H9 (cell line): ENCODE results near the gene SPATA17. TPM values are rescaled to one million over a fixed set of nuclear protein-coding genes. Genes with fewer than 3 reads are reported as not detected.
"Not testable (repeated sequence)": the region's sequence is repeated elsewhere in the genome, so short reads cannot be mapped to it uniquely, and the experiment has no call there.

Experiments
- DNase-seq: peaks from one replicate; pipeline ENCODE4 v3.0.0-alpha.2; 2017
- H2AFZ ChIP-seq: one replicate; pipeline ENCODE4 v1.6.1; 2013; ENCODE audit warnings: mild to moderate bottlenecking, low read length, control low read depth, moderate library complexity
- H2AK5ac ChIP-seq: 2 replicates; pipeline ENCODE4 v1.6.1; 2013; ENCODE audit warnings: low read length, control low read depth, mixed read lengths; ENCODE audit not compliant: insufficient read length
- H2BK120ac ChIP-seq: one replicate; pipeline ENCODE4 v1.6.1; 2013; ENCODE audit warnings: low read depth, mild to moderate bottlenecking, low read length, control low read depth, inconsistent platforms; ENCODE audit not compliant: poor library complexity, severe bottlenecking
- H2BK12ac ChIP-seq: 2 replicates; pipeline ENCODE4 v1.6.1; 2013; ENCODE audit warnings: low read length, control low read depth, mixed read lengths, low read depth; ENCODE audit not compliant: insufficient read length
- H2BK15ac ChIP-seq: 2 replicates; pipeline ENCODE4 v1.6.1; 2013; ENCODE audit warnings: low read depth, low read length, control low read depth
- H2BK20ac ChIP-seq: one replicate; pipeline ENCODE4 v1.6.1; 2013; ENCODE audit warnings: low read depth, mild to moderate bottlenecking, low read length, control low read depth, inconsistent platforms; ENCODE audit not compliant: poor library complexity, severe bottlenecking
- H2BK5ac ChIP-seq: 2 replicates; pipeline ENCODE4 v1.6.1; 2013; ENCODE audit warnings: low read length, control low read depth, mixed read lengths; ENCODE audit not compliant: insufficient read length
- H3K14ac ChIP-seq: 2 replicates; pipeline ENCODE4 v1.6.1; 2013; ENCODE audit warnings: low read length, control low read depth; ENCODE audit not compliant: insufficient read depth
- H3K18ac ChIP-seq: 2 replicates; pipeline ENCODE4 v1.6.1; 2013; ENCODE audit warnings: low read depth, mild to moderate bottlenecking, mixed read lengths, low read length, control low read depth; ENCODE audit not compliant: insufficient read length
- H3K23ac ChIP-seq: 2 replicates; pipeline ENCODE4 v1.6.1; 2013; ENCODE audit warnings: low read length, control low read depth, mixed read lengths, low read depth; ENCODE audit not compliant: insufficient read length
- H3K23me2 ChIP-seq: 2 replicates; pipeline ENCODE4 v1.6.1; 2013; ENCODE audit warnings: low read depth, mild to moderate bottlenecking, mixed read lengths, low read length, control low read depth; ENCODE audit not compliant: insufficient read length, poor library complexity, severe bottlenecking
- H3K27ac ChIP-seq: 2 replicates; pipeline ENCODE4 v1.5.1; 2013; ENCODE audit warnings: low read length, control low read depth, mixed read lengths, low read depth; ENCODE audit not compliant: insufficient read length
- H3K27me3 ChIP-seq: 2 replicates; pipeline ENCODE4 v1.6.1; 2013; ENCODE audit warnings: low read length, control low read depth, inconsistent platforms; ENCODE audit not compliant: insufficient read depth
- H3K4ac ChIP-seq: 2 replicates; pipeline ENCODE4 v1.6.1; 2013; ENCODE audit warnings: low read depth, mild to moderate bottlenecking, control low read depth, inconsistent platforms, low read length, moderate library complexity
- H3K4me1 ChIP-seq: 2 replicates; pipeline ENCODE4 v1.6.1; 2013; ENCODE audit warnings: low read length, control low read depth, inconsistent platforms; ENCODE audit not compliant: insufficient read depth
- H3K4me2 ChIP-seq: 2 replicates; pipeline ENCODE4 v1.6.1; 2013; ENCODE audit warnings: low read length, control low read depth, mixed read lengths; ENCODE audit not compliant: insufficient read length, insufficient read depth
- H3K56ac ChIP-seq: 2 replicates; pipeline ENCODE4 v1.6.1; 2013; ENCODE audit warnings: low read depth, mild to moderate bottlenecking, mixed read lengths, low read length, control low read depth; ENCODE audit not compliant: insufficient read length
- H3K79me1 ChIP-seq: 2 replicates; pipeline ENCODE4 v1.6.1; 2013; ENCODE audit warnings: low read depth, mild to moderate bottlenecking, moderate library complexity, low read length, control low read depth, inconsistent platforms; ENCODE audit not compliant: insufficient read depth, poor library complexity, severe bottlenecking
- H3K79me2 ChIP-seq: 2 replicates; pipeline ENCODE4 v1.6.1; 2013; ENCODE audit warnings: low read length, control low read depth, inconsistent platforms; ENCODE audit not compliant: insufficient read depth
- H3K9ac ChIP-seq: 2 replicates; pipeline ENCODE4 v1.6.1; 2013; ENCODE audit warnings: low read length, control low read depth, mixed read lengths; ENCODE audit not compliant: insufficient read length; ENCODE audit errors: extremely low read depth
- H3K9me3 ChIP-seq: one replicate; pipeline ENCODE4 v1.6.1; 2013; ENCODE audit warnings: low read depth, low read length, inconsistent platforms; ENCODE audit not compliant: control insufficient read depth
- H3T11ph ChIP-seq: one replicate; pipeline ENCODE4 v1.6.1; 2013; ENCODE audit warnings: mild to moderate bottlenecking, low read length, control low read depth, inconsistent platforms
- H4K20me1 ChIP-seq: one replicate; pipeline ENCODE4 v1.6.1; 2013; ENCODE audit not compliant: control insufficient read depth, insufficient read length, insufficient read depth
- H4K5ac ChIP-seq: 2 replicates; pipeline ENCODE4 v1.6.1; 2013; ENCODE audit warnings: low read depth, mild to moderate bottlenecking, mixed read lengths, low read length, control low read depth; ENCODE audit not compliant: insufficient read length
- H4K8ac ChIP-seq: replicated peaks from 2 replicates; pipeline ENCODE4 v1.6.1; 2013; ENCODE audit warnings: low read length, control low read depth, mixed read lengths, low read depth; ENCODE audit not compliant: insufficient read length
- H4K91ac ChIP-seq: 2 replicates; pipeline ENCODE4 v1.6.1; 2013; ENCODE audit warnings: low read depth, mild to moderate bottlenecking, moderate library complexity, mixed read lengths, low read length, control low read depth; ENCODE audit not compliant: insufficient read length
- H3K27ac Mint-ChIP-seq, 3 experiments: 2 replicates in 2 of 3; 3 replicates in 1 of 3; pipeline ENCODE4 v1.8.0; 2020 to 2021; ENCODE audit warnings: mixed read lengths in 3 of 3, mild to moderate bottlenecking in 1 of 3, moderate library complexity in 1 of 3
- H3K27me3 Mint-ChIP-seq: 2 replicates; pipeline ENCODE4 v1.8.0; 2021; ENCODE audit warnings: low read depth, mild to moderate bottlenecking, moderate library complexity, mixed read lengths
- H3K36me3 Mint-ChIP-seq, 3 experiments: 2 replicates in 2 of 3; 3 replicates in 1 of 3; pipeline ENCODE4 v1.8.0; 2020 to 2021; ENCODE audit warnings: low read depth in 3 of 3, mixed read lengths in 3 of 3; ENCODE audit not compliant: insufficient read depth in 1 of 3
- H3K4me1 Mint-ChIP-seq, 2 experiments: 2 replicates each; pipeline ENCODE4 v1.8.0; 2020; ENCODE audit warnings: mixed read lengths in 2 of 2
- H3K4me3 Mint-ChIP-seq, 2 experiments: 2 replicates in 1 of 2; 3 replicates in 1 of 2; pipeline ENCODE4 v1.8.0; 2020 to 2021; ENCODE audit warnings: mild to moderate bottlenecking in 2 of 2, mixed read lengths in 2 of 2, moderate library complexity in 1 of 2
- H3K9me3 Mint-ChIP-seq, 2 experiments: 2 replicates in 1 of 2; 3 replicates in 1 of 2; pipeline ENCODE4 v1.8.0; 2020; ENCODE audit warnings: mild to moderate bottlenecking in 2 of 2, mixed read lengths in 2 of 2, moderate library complexity in 1 of 2
- WGBS: extraction: QIAGEN DNeasy Blood & Tissue Kit; methylation state at CpG from one replicate; pipeline ENCODE4 v1.1.7; 2013; ENCODE audit warnings: missing lambda C conversion rate, low lambda C conversion rate, mixed read lengths; ENCODE audit not compliant: insufficient read length; ENCODE audit errors: extremely low coverage; 5-methylcytosine and 5-hydroxymethylcytosine counted together
- long read RNA-seq: library from polyadenylated mRNA; unstranded; transcript quantifications from one replicate; pipeline ENCODE4 v2.0.0, GENCODE V29; 2020
- total RNA-seq: library from RNA; stranded (reverse); gene quantifications from 2 replicates; pipeline ENCODE4 v1.2.1, GENCODE V29; 2021
- TF ChIP-seq, protein P1 (sequence below): fragments of 200-600 bp; sonication (generic); conservative IDR thresholded peaks from 3 replicates; pipeline ENCODE4 v1.8.0; 2021; ENCODE audit warnings: antibody characterized with exemption, mild to moderate bottlenecking

The SPATA17 gene, protein sequence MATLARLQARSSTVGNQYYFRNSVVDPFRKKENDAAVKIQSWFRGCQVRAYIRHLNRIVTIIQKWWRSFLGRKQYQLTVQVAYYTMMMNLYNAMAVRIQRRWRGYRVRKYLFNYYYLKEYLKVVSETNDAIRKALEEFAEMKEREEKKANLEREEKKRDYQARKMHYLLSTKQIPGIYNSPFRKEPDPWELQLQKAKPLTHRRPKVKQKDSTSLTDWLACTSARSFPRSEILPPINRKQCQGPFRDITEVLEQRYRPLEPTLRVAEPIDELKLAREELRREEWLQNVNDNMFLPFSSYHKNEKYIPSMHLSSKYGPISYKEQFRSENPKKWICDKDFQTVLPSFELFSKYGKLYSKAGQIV
- total RNA-seq: 0.37 and 0.44 TPM in 2 replicates
- long read RNA-seq, partial matches to known transcripts: 1 of 1 reads
- long read RNA-seq, other reads (novel, unspliced or antisense): 0 of 1 reads

GRCh38 chr1:217630711-217631591, at the start of gene SPATA17, which contains the start of gene GPATCH2:
TSS of gene SPATA17 (plus strand) at chr1:217631344. CDS start at chr1:217631379, 35 bp downstream.
TSS of gene GPATCH2 (minus strand) at chr1:217631090. CDS start at chr1:217630971, 119 bp downstream.
- peak within 1 kb of the TSS; percentile 95 for H3K14ac ChIP-seq
- Mint-ChIP-seq H3K36me3 (no peaks in the 10 kb centered on the region), H3K9me3 (no peaks in the 10 kb centered on the region; a peak in 1 of 5 replicates), H3K4me3 (peak within 1 kb of the TSS; percentile 97 to 98), H3K27me3 (no peaks in the 10 kb centered on the region), H3K4me1 (peaks cover 4 to 10% of the 10 kb centered on the region in 2 experiments), H3K27ac (peak within 1 kb of the TSS; percentile 100)
- no peak within 1 kb of the TSS for H2BK15ac ChIP-seq
- no peak within 1 kb of the TSS for H4K5ac ChIP-seq
- H2BK20ac ChIP-seq: no peak within 1 kb of the TSS
- H2AFZ ChIP-seq: peak within 1 kb of the TSS; percentile 42
- H4K20me1 ChIP-seq: no peaks in the 10 kb centered on the region
- no peak within 1 kb of the TSS for H4K8ac ChIP-seq
- no peak within 1 kb of the TSS for H3K23ac ChIP-seq
- H2AK5ac ChIP-seq: no peak within 1 kb of the TSS
- H3K4me2 ChIP-seq: peak within 1 kb of the TSS; percentile 69
- H3K18ac ChIP-seq: peak within 1 kb of the TSS; percentile 91
- peak; percentile 80 for DNase-seq
- H3K56ac ChIP-seq: no peak within 1 kb of the TSS
- H2BK120ac ChIP-seq: peak within 1 kb of the TSS; percentile 82
- H3K79me1 ChIP-seq: no peaks in the 10 kb centered on the region
- no peak within 1 kb of the TSS for H2BK12ac ChIP-seq
- TF ChIP-seq, protein P1, sequence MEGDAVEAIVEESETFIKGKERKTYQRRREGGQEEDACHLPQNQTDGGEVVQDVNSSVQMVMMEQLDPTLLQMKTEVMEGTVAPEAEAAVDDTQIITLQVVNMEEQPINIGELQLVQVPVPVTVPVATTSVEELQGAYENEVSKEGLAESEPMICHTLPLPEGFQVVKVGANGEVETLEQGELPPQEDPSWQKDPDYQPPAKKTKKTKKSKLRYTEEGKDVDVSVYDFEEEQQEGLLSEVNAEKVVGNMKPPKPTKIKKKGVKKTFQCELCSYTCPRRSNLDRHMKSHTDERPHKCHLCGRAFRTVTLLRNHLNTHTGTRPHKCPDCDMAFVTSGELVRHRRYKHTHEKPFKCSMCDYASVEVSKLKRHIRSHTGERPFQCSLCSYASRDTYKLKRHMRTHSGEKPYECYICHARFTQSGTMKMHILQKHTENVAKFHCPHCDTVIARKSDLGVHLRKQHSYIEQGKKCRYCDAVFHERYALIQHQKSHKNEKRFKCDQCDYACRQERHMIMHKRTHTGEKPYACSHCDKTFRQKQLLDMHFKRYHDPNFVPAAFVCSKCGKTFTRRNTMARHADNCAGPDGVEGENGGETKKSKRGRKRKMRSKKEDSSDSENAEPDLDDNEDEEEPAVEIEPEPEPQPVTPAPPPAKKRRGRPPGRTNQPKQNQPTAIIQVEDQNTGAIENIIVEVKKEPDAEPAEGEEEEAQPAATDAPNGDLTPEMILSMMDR: peak; percentile 34; the same call in 1 of the 3 replicates
- H3K27me3 ChIP-seq: no peaks in the 10 kb centered on the region
- WGBS: no CpG with 5 or more reads among the region's 42 CpGs
- H3K79me2 ChIP-seq: peaks cover 5% of the 10 kb centered on the region; the same call in 1 of the 2 replicates
- peak within 1 kb of the TSS; percentile 4 for H3K27ac ChIP-seq
- no peaks in the 10 kb centered on the region for H3K4me1 ChIP-seq
- no peaks in the 10 kb centered on the region for H3K23me2 ChIP-seq
- H4K91ac ChIP-seq: no peak within 1 kb of the TSS
- H3K9ac ChIP-seq: peak within 1 kb of the TSS; percentile 94
- H3K4ac ChIP-seq: no peak within 1 kb of the TSS; the same call in 1 of the 2 replicates
- peak within 1 kb of the TSS; percentile 1 for H3T11ph ChIP-seq
- no peaks in the 10 kb centered on the region for H3K9me3 ChIP-seq
- H2BK5ac ChIP-seq: peak within 1 kb of the TSS; percentile 35

DNA sequence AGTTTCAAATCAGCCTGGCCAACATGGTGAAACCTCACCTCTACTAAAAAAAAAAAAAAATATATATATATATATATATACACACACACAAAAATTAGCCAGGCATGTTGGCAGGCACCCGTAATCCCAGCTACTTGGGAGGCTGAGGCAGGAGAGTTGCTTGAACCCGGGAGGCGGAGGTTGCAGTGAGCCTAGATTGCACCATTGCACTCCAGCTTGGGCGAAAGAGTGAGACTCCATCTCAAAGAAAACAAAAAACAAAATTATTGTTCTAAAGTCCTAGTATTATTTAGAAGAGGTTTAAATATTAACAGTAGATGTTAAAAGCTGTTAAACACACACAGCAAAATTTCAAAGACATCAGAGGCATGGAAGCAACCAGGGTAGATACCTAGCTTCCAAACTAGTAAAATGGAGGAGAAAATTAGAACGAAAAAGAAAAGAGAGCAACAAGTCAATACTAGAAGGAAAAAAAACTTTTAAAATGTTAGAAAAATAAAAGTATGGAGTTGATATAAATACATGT, 46.8 kb upstream of the SPATA17 start:
- not testable (repeated sequence) for H4K20me1 ChIP-seq, H3K9me3 Mint-ChIP-seq, H3K27ac Mint-ChIP-seq, H3K56ac ChIP-seq, H4K91ac ChIP-seq, H3K27ac ChIP-seq, H3K23ac ChIP-seq, H3K4me1 Mint-ChIP-seq, H3K9ac ChIP-seq, H3K4me3 Mint-ChIP-seq, H2BK120ac ChIP-seq, H3K79me1 ChIP-seq, H2AK5ac ChIP-seq, H3K4me1 ChIP-seq, H3K4ac ChIP-seq, H2BK20ac ChIP-seq, H3K27me3 ChIP-seq, H3K23me2 ChIP-seq, H2AFZ ChIP-seq, DNase-seq, H3K79me2 ChIP-seq, H3K14ac ChIP-seq, H2BK15ac ChIP-seq, H3T11ph ChIP-seq, H4K8ac ChIP-seq, H2BK12ac ChIP-seq, H2BK5ac ChIP-seq, H4K5ac ChIP-seq, H3K27me3 Mint-ChIP-seq, H3K18ac ChIP-seq, H3K36me3 Mint-ChIP-seq, H3K9me3 ChIP-seq, H3K4me2 ChIP-seq
- WGBS: no CpG with 5 or more reads among the region's 5 CpGs
